GM19324 (cell line): ENCODE data around the gene RALGAPB.
"Not testable (repeated sequence)": the region's sequence is repeated elsewhere in the genome, so short reads cannot be mapped to it uniquely, and the experiment has no call there.

Source experiments
- ATAC-seq: cut with Tn5 transposase; IDR thresholded peaks from one replicate; pipeline ENCODE4 v1.9.1; 2021; ENCODE audit warnings: mild to moderate bottlenecking, moderate library complexity; ENCODE audit not compliant: unreplicated experiment, low FRiP score

RALGAPB gene

GRCh38 chr20:38479596-38479995 is 7.0 kb downstream of the RALGAPB start:
- ATAC-seq = no peak

- no peak for ATAC-seq
Observed at GRCh38 chr20:38485041-38485440, 12.4 kb downstream of the RALGAPB start.

- no peak for ATAC-seq
Observed at GRCh38 chr20:38489181-38489580, 16.5 kb downstream of the RALGAPB start.

GRCh38 chr20:38497246-38497935 is 24.7 kb downstream of the RALGAPB start:
- no peak for ATAC-seq

GRCh38 chr20:38498909-38499308 is 26.3 kb downstream of the RALGAPB start:
- ATAC-seq = no peak

- no peak for ATAC-seq
Observed at GRCh38 chr20:38499366-38499765, 26.7 kb downstream of the RALGAPB start.

GRCh38 chr20:38501858-38502436 is 29.3 kb downstream of the RALGAPB start:
- ATAC-seq = no peak

GRCh38 chr20:38504368-38505090 is 31.9 kb downstream of the RALGAPB start:
- no peak for ATAC-seq

- no peak for ATAC-seq
Observed at GRCh38 chr20:38505091-38505455, 32.4 kb downstream of the RALGAPB start.

GRCh38 chr20:38511726-38512125 is 39.1 kb downstream of the RALGAPB start:
- not testable (repeated sequence) for ATAC-seq

GRCh38 chr20:38514185-38514584 is 41.5 kb downstream of the RALGAPB start:
- no peak for ATAC-seq

- no peak for ATAC-seq
Observed at GRCh38 chr20:38514947-38515346, 42.3 kb downstream of the RALGAPB start.

- ATAC-seq = no peak
Observed at GRCh38 chr20:38515631-38516030, 43.0 kb downstream of the RALGAPB start.

- ATAC-seq = no peak
Observed at GRCh38 chr20:38519426-38519825, 46.8 kb downstream of the RALGAPB start.

- no peak for ATAC-seq
Observed at GRCh38 chr20:38520261-38520660, 47.6 kb downstream of the RALGAPB start.

GRCh38 chr20:38523697-38524096 is 51.1 kb downstream of the RALGAPB start:
- ATAC-seq = no peak

GRCh38 chr20:38528167-38528566 is 55.5 kb downstream of the RALGAPB start:
- no peak for ATAC-seq

GRCh38 chr20:38531021-38531420 is 58.4 kb downstream of the RALGAPB start:
- no peak for ATAC-seq

GRCh38 chr20:38534756-38535155 is 62.1 kb downstream of the RALGAPB start:
- ATAC-seq = no peak

- no peak for ATAC-seq
Observed at GRCh38 chr20:38536310-38536709, 63.7 kb downstream of the RALGAPB start.

- no peak for ATAC-seq
Observed at GRCh38 chr20:38537176-38537575, 64.5 kb downstream of the RALGAPB start.

- ATAC-seq = no peak
Observed at GRCh38 chr20:38538789-38539188, 66.1 kb downstream of the RALGAPB start.
